Measurements from ENCODE around the gene BIRC6. TPM values are rescaled to one million over a fixed set of nuclear protein-coding genes. Genes with fewer than 3 reads are reported as not detected.

Gene BIRC6
- total RNA-seq, 2 donors from 2014 or later: 149 to 160 TPM

- ATAC-seq (ENCODE audit: insufficient number of reproducible peaks, low FRiP score, low read depth) (no peak), DNase-seq (ENCODE audit: low spot score) (no peak)
- Histone ChIP-seq H3K9me3 (no peaks in the 10 kb centered on the region), H3K4me3 (no peak overlapping the region), H3K4me1 (ENCODE audit: control insufficient read depth in 1 of 2, low read depth in 2 of 2) (no peaks in the 10 kb centered on the region), H3K27me3 (replicated peaks; ENCODE audit: insufficient read depth) (no peaks in the 10 kb centered on the region), H3K27ac (no peak overlapping the region), H3K36me3 (no peaks in the 10 kb centered on the region)
- no peak for TF ChIP-seq CTCF (IDR thresholded peaks at IDR 0.05)
Measured at GRCh38 chr2:32666704-32667103, 309.9 kb downstream of the BIRC6 start.

DNA sequence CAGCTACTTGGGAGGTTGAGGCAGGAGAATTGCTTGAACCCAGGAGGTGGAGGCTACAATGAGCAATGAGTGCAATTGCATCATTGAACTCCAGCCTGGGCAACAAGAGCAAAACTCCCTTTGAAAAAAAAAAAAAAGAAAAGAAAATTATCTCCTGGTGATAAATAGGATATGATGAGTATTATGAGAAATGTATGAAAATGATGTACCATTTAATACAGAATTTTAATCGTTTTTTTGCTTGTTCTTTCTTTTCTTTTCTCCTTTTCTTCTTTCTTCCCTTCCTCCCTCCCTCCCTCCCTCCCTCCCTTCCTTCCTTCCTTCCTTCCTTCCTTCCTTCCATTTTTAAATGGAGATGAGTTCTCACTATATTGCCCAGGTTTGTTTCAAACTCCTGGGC is 311.4 kb downstream of the BIRC6 start:
- TF ChIP-seq CTCF (IDR thresholded peaks at IDR 0.05): no peak
- Histone ChIP-seq H3K27me3 (replicated peaks; ENCODE audit: insufficient read depth) (no peaks in the 10 kb centered on the region), H3K9me3 (no peaks in the 10 kb centered on the region), H3K27ac (no peak overlapping the region), H3K4me1 (ENCODE audit: control insufficient read depth in 1 of 2, low read depth in 2 of 2) (no peaks in the 10 kb centered on the region), H3K4me3 (no peak overlapping the region), H3K36me3 (peaks cover under 1% of the 10 kb centered on the region)
- ATAC-seq (ENCODE audit: insufficient number of reproducible peaks, low FRiP score, low read depth) (no peak), DNase-seq (ENCODE audit: low spot score) (no peak)

Other genes with a start within 250 kb of the BIRC6 start
- gene SLC30A6, start 191.2 kb upstream of the BIRC6 start, total RNA-seq: 10 to 100 TPM; 17.7 to 26.0 TPM
- 1 to 10 TPM in 1 of 2 donors, under 1 TPM in 1; 0.81 to 2.2 TPM for gene NLRC4, start 92.1 kb upstream of the BIRC6 start, total RNA-seq
- 10 to 100 TPM; 19.0 to 25.0 TPM for gene YIPF4, start 79.1 kb upstream of the BIRC6 start, total RNA-seq